GM21390 (cell line): ENCODE measurements around the gene CERS6.

ENCODE experiments used
- ATAC-seq: cut with Tn5 transposase; IDR thresholded peaks from one replicate; pipeline ENCODE4 v1.9.1; 2021; ENCODE audit not compliant: unreplicated experiment

CERS6 gene

DNA sequence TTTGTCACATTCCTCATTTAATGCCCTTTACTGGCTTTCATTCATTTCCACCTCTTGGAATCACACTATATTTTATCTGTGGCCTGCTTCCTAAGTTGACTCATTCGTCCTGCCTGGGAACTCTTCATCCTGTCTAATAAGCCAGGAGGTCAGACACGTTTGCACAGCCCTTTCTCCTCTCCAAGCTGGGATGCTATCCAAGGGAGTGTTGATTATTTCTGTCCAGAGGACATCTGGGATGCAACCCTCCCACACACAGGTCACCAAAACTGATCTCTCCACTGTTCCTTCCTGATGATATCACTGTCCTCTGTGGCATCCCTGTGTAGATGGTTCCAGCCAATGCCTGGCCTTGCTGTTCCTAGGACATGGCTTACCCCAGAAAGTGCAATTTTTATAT, 266.5 kb downstream of the CERS6 start:
- ATAC-seq, result no peak

- ATAC-seq, result no peak
These were observed 267.3 kb downstream of the CERS6 start for GRCh38 chr2:168723275-168723899.

DNA sequence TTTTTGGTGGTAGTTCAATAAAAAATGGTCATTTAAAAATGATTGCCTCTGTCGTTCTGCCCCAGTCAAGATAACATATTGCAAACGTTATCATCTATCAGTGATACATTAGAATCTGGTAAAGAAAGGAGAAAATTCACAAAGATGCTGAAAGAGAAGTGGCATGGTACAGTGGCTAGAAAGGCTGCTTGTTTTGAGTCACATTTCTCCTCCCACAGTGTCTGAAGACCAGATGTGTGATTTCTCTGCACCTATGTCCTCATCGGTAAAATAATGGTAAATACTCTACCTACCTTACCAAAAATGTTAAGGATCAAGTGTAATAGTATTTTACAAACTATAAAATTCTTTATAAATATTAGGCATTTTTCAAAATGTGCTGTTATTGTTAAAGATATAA, 270.3 kb downstream of the CERS6 start:
- no peak for ATAC-seq

DNA sequence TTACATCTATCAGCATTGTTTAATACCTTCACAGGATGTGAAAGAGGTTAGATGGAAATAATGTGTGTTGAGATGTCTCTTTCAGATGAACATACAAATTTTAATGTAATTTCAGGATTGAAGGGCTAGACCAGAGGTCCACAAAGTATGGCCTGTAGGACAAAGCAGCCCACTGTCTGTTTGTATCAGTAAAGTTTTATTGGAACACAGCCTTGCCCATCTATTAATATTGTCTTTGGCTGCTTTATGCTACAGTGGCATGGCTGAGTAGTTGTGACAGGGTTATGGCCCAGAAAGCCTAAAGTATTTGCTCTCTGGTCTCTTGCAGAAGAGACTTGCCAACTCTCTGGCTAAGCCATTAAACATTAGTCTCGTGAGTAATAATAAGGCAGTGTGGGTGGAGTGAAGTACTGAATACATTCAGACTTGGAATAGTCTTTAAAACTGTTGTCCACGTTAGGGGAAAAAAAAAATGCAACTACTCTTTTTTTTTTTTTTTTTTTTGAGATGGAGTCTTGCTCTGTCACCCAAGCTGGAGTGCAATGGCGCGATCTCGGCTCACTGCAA, 271.9 kb downstream of the CERS6 start:
- ATAC-seq, result no peak

DNA sequence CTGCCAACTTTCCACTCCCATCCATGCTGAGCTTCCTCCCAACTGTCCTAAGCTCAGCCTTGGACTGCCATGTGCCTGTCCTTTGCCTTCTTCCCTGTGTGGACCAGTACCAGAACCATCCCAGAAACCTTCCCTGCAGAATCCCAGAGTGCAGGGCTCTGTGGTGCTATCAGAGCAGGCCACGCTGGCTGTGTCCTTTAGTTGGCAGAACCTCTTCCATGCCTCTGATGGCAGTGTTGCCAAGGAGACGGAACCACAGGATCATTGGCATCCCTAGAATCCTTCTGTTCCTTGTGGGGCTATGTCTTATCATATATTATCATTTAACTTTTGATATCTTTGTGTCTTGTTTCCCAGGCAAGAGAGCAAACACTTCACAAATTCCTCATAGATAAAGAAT, 273.4 kb downstream of the CERS6 start:
- no peak for ATAC-seq

- ATAC-seq, result no peak
These were observed 274.3 kb downstream of the CERS6 start for GRCh38 chr2:168730344-168730743.

GRCh38 chr2:168731002-168731401, 274.9 kb downstream of the CERS6 start:
- no peak for ATAC-seq

DNA sequence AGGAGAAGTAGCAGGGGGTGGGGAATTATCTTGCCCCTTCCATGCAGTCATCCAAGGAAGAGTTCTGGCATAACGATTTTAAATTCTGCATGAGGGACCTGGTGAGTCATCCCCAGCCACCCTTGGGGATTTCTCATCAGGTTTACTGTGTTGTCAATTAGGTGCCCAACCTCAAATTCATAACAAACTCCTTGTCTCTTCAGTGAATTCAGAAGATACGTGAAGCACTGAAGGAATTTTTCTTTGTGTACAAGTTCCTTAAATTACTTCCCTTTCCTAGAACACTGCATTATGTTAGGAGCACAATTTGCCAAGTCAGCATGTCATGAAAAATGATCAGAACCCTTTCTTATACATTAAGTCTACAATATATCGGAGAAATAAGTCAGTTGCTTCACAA, 275.5 kb downstream of the CERS6 start:
- ATAC-seq, result no peak

- no peak for ATAC-seq
These were observed 276.0 kb downstream of the CERS6 start for GRCh38 chr2:168732100-168732499.

- no peak for ATAC-seq
These were observed 276.4 kb downstream of the CERS6 start for GRCh38 chr2:168732506-168732905.

DNA sequence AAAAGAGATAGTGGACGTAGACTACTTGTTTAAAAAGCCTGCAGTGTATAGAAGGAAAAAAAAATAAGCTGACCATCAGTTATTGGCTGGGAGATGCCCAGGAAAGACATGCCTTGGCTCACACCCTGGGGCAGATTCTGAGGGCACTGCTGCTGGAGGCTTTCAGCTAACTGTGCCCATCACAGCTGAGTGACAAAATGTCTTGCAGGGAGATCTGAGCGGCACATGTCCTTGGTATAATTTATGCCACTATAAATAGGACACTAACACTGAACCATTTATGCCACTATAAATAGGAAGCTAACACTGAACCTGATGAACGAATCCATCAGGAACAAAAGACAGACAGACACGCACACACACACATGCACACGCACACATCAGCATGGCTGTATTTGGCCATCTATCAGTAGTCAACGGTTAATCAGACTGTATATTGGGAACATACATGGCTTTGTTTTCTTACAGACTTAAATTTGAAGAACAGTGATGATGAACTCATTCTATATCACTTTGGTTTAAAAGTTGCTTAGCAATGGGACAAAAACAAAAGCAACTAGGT, 278.2 kb downstream of the CERS6 start:
- no peak for ATAC-seq

DNA sequence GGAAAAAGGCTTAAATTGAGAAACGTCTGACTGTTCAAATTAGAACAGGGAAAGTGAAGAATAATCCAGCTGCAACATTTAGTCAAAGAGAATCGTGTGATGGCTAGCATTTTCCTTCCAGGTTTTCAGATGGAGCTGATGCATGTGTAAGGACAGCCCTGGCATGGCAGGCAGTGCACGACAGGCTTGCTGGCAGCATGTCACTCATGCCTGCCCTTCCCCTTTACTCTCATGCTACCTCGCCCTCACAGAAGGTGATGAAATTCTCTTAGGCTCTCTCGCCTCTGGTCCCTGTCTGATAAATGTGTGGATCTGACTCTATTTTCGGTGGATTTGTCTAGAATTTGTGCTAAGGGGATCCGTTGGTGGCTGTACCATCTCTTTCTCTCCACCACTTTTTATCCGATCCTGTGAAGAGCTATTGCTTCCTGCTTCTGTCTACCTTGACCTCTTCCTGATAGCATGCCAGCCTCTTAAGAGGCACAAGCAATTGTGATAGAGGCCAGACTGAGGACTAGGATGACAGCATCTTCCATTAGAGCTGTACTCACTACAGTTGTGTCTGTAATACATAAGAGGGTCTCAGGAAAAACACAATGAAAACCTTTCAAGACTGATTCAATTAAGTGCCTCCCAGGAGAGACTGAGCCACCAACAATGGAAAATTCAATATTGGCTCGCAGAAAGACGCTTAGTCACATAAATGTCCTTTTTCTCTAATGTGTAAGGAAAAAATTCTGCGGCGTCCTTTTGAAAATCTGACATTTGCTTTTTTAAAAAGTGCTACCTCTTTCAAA, 280.8 kb downstream of the CERS6 start:
- ATAC-seq, result no peak

GRCh38 chr2:168738062-168738461, 282.0 kb downstream of the CERS6 start:
- no peak for ATAC-seq

DNA sequence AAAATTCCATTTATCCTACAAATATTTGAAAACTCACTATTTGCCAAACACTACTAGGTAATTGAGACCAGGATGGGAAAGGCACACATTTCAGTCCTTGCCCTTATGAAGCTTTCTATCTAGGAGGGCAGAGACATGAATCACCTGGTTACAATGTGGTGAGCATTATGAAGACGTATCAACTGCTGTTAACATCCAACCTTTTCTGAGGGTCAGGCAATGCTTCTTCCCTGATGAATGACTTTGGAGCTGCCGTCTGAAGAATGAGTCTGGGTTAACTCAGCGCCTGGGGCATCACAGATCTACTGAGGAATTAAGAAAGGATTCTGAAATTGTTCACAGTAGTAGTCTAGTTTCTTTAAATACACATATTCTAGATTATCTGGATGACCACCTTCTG, 284.3 kb downstream of the CERS6 start:
- ATAC-seq, result no peak

GRCh38 chr2:168740788-168741187, 284.7 kb downstream of the CERS6 start:
- no peak for ATAC-seq

GRCh38 chr2:168742258-168742932, 286.3 kb downstream of the CERS6 start:
- no peak for ATAC-seq

DNA sequence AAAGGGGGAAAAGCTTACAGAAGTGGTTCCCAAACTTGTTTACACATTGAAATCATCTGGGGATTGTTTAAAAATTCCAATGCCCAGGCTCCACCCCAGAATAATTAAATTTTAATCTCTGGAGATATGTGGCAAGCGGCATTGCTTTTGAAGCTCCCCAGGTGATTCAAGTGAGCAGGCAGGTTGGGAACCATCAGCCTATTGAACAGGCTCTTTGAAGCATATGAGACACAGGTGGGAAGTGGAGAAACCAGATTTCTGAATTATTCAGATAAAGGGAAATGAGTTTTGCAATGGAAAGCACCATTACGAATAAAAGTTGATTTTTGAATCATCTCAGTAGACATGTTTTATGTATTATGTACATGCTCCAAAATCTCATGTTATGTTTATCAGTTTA, 288.8 kb downstream of the CERS6 start:
- no peak for ATAC-seq

GRCh38 chr2:168748461-168748860, 292.4 kb downstream of the CERS6 start:
- ATAC-seq, result no peak

GRCh38 chr2:168749297-168749696, 293.2 kb downstream of the CERS6 start:
- no peak for ATAC-seq

GRCh38 chr2:168751104-168751740, 295.1 kb downstream of the CERS6 start:
- ATAC-seq, result peak; percentile 95

GRCh38 chr2:168752361-168752760, 296.3 kb downstream of the CERS6 start:
- ATAC-seq, result no peak
